ENCODE results near the gene YWHAH.

- TF ChIP-seq CTCF (IDR thresholded peaks at IDR 0.05): no peak
- no peak for TF ChIP-seq EZH2 (IDR thresholded peaks at IDR 0.05; ENCODE audit: borderline replicate concordance, insufficient read depth, low read depth, low read length, poor library complexity, severe bottlenecking)
Observed at GRCh38 chr22:31929167-31929930, 15.0 kb upstream of the YWHAH start.
